K562 (cell line): ENCODE results near the gene MYOC. TPM values are rescaled to one million over a fixed set of nuclear protein-coding genes. Genes with fewer than 3 reads are reported as not detected.

Experiments
- ATAC-seq: fragments of 200-7000 bp; cut with Tn5 transposase; 3 replicates; pipeline ENCODE4 v1.9.1; 2020; ENCODE audit warnings: moderate library complexity
- BruUV-seq: library from RNA; stranded (reverse); fragments of 400-500 nt; replicated peaks from 2 replicates; lab custom pipeline; 2021; lab: Mats Ljungman, UMichigan
- CTCF ChIA-PET: fragments of 300-600 bp; formaldehyde crosslinking; extraction: SDS; loops from one replicate; lab custom pipeline; 2021; ENCODE audit warnings: low intra/inter-chr PET ratio; lab: Yijun Ruan, JAX
- POLR2A ChIA-PET: fragments of 300-600, 350-650 bp; sonication (Branson Sonifier 250); formaldehyde crosslinking; extraction: SDS; loops from one replicate; lab custom pipeline; 2021; ENCODE audit warnings: antibody characterized with exemption, inconsistent platforms; lab: Yijun Ruan, JAX
- DNase-seq, 4 experiments: peaks; one replicate each; pipeline versions ENCODE4 v3.0.0 to v3.0.0-alpha.2; 2011 to 2018; ENCODE audit warnings: low spot score in 3 of 4, mixed read lengths in 3 of 4; ENCODE audit errors: extremely low read depth in 1 of 4
- FAIRE-seq: peaks from 2 replicates; lab custom pipeline; 2011; peaks lifted over from hg19 to GRCh38; lab: Jason Lieb, UNC
- H2AFZ ChIP-seq: 2 replicates; pipeline ENCODE4 v1.6.0; 2011; ENCODE audit warnings: low read depth, low read length, control low read depth, inconsistent platforms
- H3K27ac ChIP-seq: fragments of 200-600 bp; 3 replicates; pipeline ENCODE4 v1.8.0; 2011; ENCODE audit warnings: low read depth, mild to moderate bottlenecking, control low read depth, inconsistent platforms, low read length, moderate library complexity, mixed read lengths; ENCODE audit errors: extremely low read depth
- H3K27me3 ChIP-seq, 2 experiments: fragments of 300-600 bp in 1 of 2; 2 replicates in 1 of 2; 3 replicates in 1 of 2; pipeline versions ENCODE4 v1.6.0 to v1.8.0; 2011; ENCODE audit warnings: inconsistent platforms in 2 of 2, low read length in 2 of 2, mild to moderate bottlenecking in 1 of 2, mixed read lengths in 1 of 2, moderate library complexity in 1 of 2; ENCODE audit not compliant: control insufficient read depth in 2 of 2, insufficient read depth in 2 of 2
- H3K36me3 ChIP-seq: fragments of 300-600 bp; 3 replicates; pipeline ENCODE4 v1.8.0; 2011; ENCODE audit warnings: mild to moderate bottlenecking, low read length, inconsistent platforms; ENCODE audit not compliant: control insufficient read depth, insufficient read depth
- H3K4me1 ChIP-seq, 2 experiments: fragments of 200-600 bp in 1 of 2; replicated peaks in 1 of 2; 2 replicates in 1 of 2; 3 replicates in 1 of 2; pipeline versions ENCODE4 v1.5.1 to v1.8.0; 2011; ENCODE audit warnings: inconsistent platforms in 2 of 2, low read length in 2 of 2, mild to moderate bottlenecking in 1 of 2, mixed read lengths in 1 of 2, moderate library complexity in 1 of 2; ENCODE audit not compliant: control insufficient read depth in 2 of 2, insufficient read depth in 2 of 2
- H3K4me2 ChIP-seq: 2 replicates; pipeline ENCODE4 v1.6.1; 2011; ENCODE audit warnings: low read length, control low read depth, inconsistent platforms, mixed read lengths; ENCODE audit not compliant: insufficient read depth
- H3K4me3 ChIP-seq: fragments of 200-600 bp; sonication (generic), shearing (Covaris generic); 2 replicates; pipeline ENCODE4 v1.5.1; 2016; ENCODE audit warnings: control low read depth, inconsistent platforms
- H3K79me2 ChIP-seq: fragments of 200-600 bp; 3 replicates; pipeline ENCODE4 v1.8.0; 2011; ENCODE audit warnings: low read length, inconsistent platforms; ENCODE audit not compliant: control insufficient read depth, insufficient read depth
- H3K9ac ChIP-seq, 2 experiments: 2 replicates each; pipeline versions ENCODE4 v1.6.0 to v1.6.1; 2011; ENCODE audit warnings: low read depth in 2 of 2, low read length in 2 of 2, control low read depth in 1 of 2, inconsistent platforms in 1 of 2, mild to moderate bottlenecking in 1 of 2, mixed read lengths in 1 of 2; ENCODE audit not compliant: insufficient read depth in 1 of 2
- H3K9me1 ChIP-seq: one replicate; pipeline ENCODE4 v1.6.0; 2011; ENCODE audit warnings: inconsistent platforms, mild to moderate bottlenecking, low read length, moderate library complexity; ENCODE audit not compliant: control insufficient read depth, insufficient read depth
- H3K9me3 ChIP-seq: replicated peaks from 2 replicates; pipeline ENCODE4 v1.5.1; 2011; ENCODE audit warnings: low read depth, low read length, inconsistent platforms; ENCODE audit not compliant: control insufficient read depth, insufficient read depth
- H4K20me1 ChIP-seq: replicated peaks from 2 replicates; pipeline ENCODE4 v1.6.1; 2011; ENCODE audit warnings: low read length, inconsistent platforms, mixed read lengths; ENCODE audit not compliant: control insufficient read depth, insufficient read depth
- EHMT2 ChIP-seq: fragments of 450-650 bp; IDR thresholded peaks from 2 replicates; pipeline ENCODE4 v1.6.1; 2018; ENCODE audit warnings: antibody characterized with exemption
- FOXA3 ChIP-seq, 2 experiments: fragments of 450-650 bp in 1 of 2; sonication (generic) in 1 of 2; formaldehyde crosslinking; IDR thresholded peaks in 1 of 2; conservative IDR thresholded peaks in 1 of 2; 2 replicates each; pipeline versions ENCODE4 v1.4.0 to v1.8.0; 2020 to 2022; ENCODE audit warnings: mild to moderate bottlenecking in 2 of 2, missing genetic modification reagents in 1 of 2
- MIER1 ChIP-seq: fragments of 450-650 bp; IDR thresholded peaks from 2 replicates; pipeline ENCODE4 v1.6.1; 2016; ENCODE audit warnings: antibody characterized with exemption, mild to moderate bottlenecking, low read depth
- MTA2 ChIP-seq: fragments of 450-650 bp; IDR thresholded peaks from 2 replicates; pipeline ENCODE4 v1.6.1; 2016; ENCODE audit warnings: low read depth
- MTA3 ChIP-seq: fragments of 450-650 bp; formaldehyde crosslinking; IDR thresholded peaks from 2 replicates; pipeline ENCODE4 v1.6.1; 2017; ENCODE audit warnings: mild to moderate bottlenecking, borderline replicate concordance
- XRCC4 ChIP-seq: IDR thresholded peaks from one replicate; pipeline ENCODE4 v1.6.1; 2011; ENCODE audit not compliant: insufficient read depth, insufficient read length; ENCODE audit errors: extremely low read depth
- WGBS: fragments of 100-300 bp; shearing (Covaris generic); methylation state at CpG from one replicate; pipeline ENCODE4 v1.1.6; 2016; ENCODE audit warnings: low coverage, mixed read lengths; ENCODE audit not compliant: insufficient coverage; ENCODE audit errors: missing lambda C conversion rate; 5-methylcytosine and 5-hydroxymethylcytosine counted together
- in situ Hi-C: fragments of 300-500 bp; cut with MboI; formaldehyde crosslinking; loops from 4 replicates; pipeline ENCODE4 v1.15.0; 2018; ENCODE audit warnings: inconsistent platforms, mixed read lengths
- intact Hi-C: fragments of 100-400 bp; cut with micrococcal nuclease; formaldehyde crosslinking; loops from 2 replicates; pipeline ENCODE4 v1.14.2; 2022
- polyA plus RNA-seq, 8 experiments: library from polyadenylated mRNA; depleted of rRNA in 4 of 8; stranded (reverse) in 5 of 8; unstranded in 3 of 8; fragments of >200 nt; fragmentation: Nextera tagmentation in 2 of 8; fragmentation: Illumina TruSeq in 1 of 8; extraction: Ambion mirVana in 2 of 8; extraction: Trizol in 1 of 8; gene quantifications; 2 replicates each; pipeline versions ENCODE4 v1.2.1 to v1.2.3, GENCODE V29; 2011 to 2014; ENCODE audit warnings: inconsistent platforms in 1 of 8, missing spikeins in 1 of 8
- total RNA-seq, 7 experiments: library from RNA; depleted of rRNA in 6 of 7; stranded (reverse); fragments of >200 nt in 6 of 7; fragmentation: Illumina TruSeq in 2 of 7; extraction: Trizol in 2 of 7; gene quantifications; 2 replicates each; pipeline versions ENCODE4 v1.2.1 to v1.2.3, GENCODE V29; 2011 to 2021; ENCODE audit warnings: low replicate concordance in 1 of 7
- TF ChIP-seq, protein P1 (sequence below), 2 experiments: fragments of 450-650 bp; formaldehyde crosslinking in 1 of 2; IDR thresholded peaks; 2 replicates each; pipeline versions ENCODE4 v1.4.0 to v1.6.1; 2014 to 2020; ENCODE audit warnings: mild to moderate bottlenecking in 2 of 2, borderline replicate concordance in 1 of 2, low read depth in 1 of 2

The MYOC gene
- total and polyA plus RNA-seq, 9 of the 15 experiments (the other 6 are each of a cell fraction or from before 2014, with no cell fraction given) = not detected

DNA sequence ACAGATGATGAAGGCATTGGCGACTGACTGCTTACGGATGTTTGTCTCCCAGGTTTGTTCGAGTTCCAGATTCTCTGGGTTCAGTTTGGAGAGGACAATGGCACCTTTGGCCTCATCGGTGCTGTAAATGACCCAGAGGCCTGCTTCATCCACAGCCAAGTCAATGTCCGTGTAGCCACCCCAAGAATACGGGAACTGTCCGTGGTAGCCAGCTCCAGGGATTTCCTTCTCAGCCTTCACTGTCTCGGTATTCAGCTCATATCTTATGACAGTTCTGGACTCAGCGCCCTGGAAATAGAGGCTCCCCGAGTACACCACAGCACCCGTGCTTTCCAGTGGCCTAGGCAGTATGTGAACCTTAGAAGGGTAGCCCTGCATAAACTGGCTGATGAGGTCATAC is 16.3 kb downstream of the MYOC start:
- no peak overlapping the region for H3K9ac ChIP-seq
- H3K4me1 ChIP-seq = no peaks in the 10 kb centered on the region
- ChIA-PET CTCF (no interaction called here), POLR2A (interaction anchor here (0.6 to 1.6 kb wide), 3 partner anchors 9 to 1073 kb away, joined by 3 read pairs; no protein-coding TSS in a partner anchor)
- FAIRE-seq = no peak
- H3K9me3 ChIP-seq = no peaks in the 10 kb centered on the region
- no peak for TF ChIP-seq MTA2
- TF ChIP-seq FOXA3 (CRISPR knock-in tag; conservative IDR thresholded peaks at IDR 0.05 in 1 of 2, IDR thresholded peaks at IDR 0.05 in 1 of 2) = no peak
- TF ChIP-seq, protein P1, sequence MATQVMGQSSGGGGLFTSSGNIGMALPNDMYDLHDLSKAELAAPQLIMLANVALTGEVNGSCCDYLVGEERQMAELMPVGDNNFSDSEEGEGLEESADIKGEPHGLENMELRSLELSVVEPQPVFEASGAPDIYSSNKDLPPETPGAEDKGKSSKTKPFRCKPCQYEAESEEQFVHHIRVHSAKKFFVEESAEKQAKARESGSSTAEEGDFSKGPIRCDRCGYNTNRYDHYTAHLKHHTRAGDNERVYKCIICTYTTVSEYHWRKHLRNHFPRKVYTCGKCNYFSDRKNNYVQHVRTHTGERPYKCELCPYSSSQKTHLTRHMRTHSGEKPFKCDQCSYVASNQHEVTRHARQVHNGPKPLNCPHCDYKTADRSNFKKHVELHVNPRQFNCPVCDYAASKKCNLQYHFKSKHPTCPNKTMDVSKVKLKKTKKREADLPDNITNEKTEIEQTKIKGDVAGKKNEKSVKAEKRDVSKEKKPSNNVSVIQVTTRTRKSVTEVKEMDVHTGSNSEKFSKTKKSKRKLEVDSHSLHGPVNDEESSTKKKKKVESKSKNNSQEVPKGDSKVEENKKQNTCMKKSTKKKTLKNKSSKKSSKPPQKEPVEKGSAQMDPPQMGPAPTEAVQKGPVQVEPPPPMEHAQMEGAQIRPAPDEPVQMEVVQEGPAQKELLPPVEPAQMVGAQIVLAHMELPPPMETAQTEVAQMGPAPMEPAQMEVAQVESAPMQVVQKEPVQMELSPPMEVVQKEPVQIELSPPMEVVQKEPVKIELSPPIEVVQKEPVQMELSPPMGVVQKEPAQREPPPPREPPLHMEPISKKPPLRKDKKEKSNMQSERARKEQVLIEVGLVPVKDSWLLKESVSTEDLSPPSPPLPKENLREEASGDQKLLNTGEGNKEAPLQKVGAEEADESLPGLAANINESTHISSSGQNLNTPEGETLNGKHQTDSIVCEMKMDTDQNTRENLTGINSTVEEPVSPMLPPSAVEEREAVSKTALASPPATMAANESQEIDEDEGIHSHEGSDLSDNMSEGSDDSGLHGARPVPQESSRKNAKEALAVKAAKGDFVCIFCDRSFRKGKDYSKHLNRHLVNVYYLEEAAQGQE (IDR thresholded peaks at IDR 0.05; ENCODE audit: borderline replicate concordance) = peak; percentile 95
- TF ChIP-seq, protein P1 (CRISPR knock-in tag; IDR thresholded peaks at IDR 0.05; ENCODE audit: low read depth) = peak; percentile 85
- TF ChIP-seq EHMT2 = peak; percentile 89
- TF ChIP-seq XRCC4 = no peak
- peak; percentile 84 for TF ChIP-seq MIER1
- no peak for TF ChIP-seq MTA3
- H3K4me3 ChIP-seq = no peak overlapping the region
- H4K20me1 ChIP-seq = no peaks in the 10 kb centered on the region
- H3K36me3 ChIP-seq = no peaks in the 10 kb centered on the region
- H3K79me2 ChIP-seq = no peaks in the 10 kb centered on the region
- intact Hi-C loops (no loop called here), in situ Hi-C loops (no loop called here)
- peaks cover 2 to 45% of the 10 kb centered on the region in 2 experiments for H3K27me3 ChIP-seq
- peak; percentile 34 for ATAC-seq
- no TSS peak for BruUV-seq
- no peak for DNase-seq
- 3% methylated on average over 11 of the region's 11 CpGs for WGBS
- no peak overlapping the region for H3K4me2 ChIP-seq
- no peak overlapping the region for H2AFZ ChIP-seq
- no peak overlapping the region for H3K27ac ChIP-seq
- H3K9me1 ChIP-seq = no peaks in the 10 kb centered on the region
